Fibroblast of skin of back (primary cell): ENCODE measurements around the gene NEDD4L.
"Not testable (repeated sequence)": the region's sequence is repeated elsewhere in the genome, so short reads cannot be mapped to it uniquely, and the experiment has no call there.

Experiments
- DNase-seq: peaks from one replicate; pipeline ENCODE4 v3.0.0-alpha.2; 2013

Gene NEDD4L

GRCh38 chr18:58271770-58272169, 227.7 kb downstream of the NEDD4L start:
- DNase-seq, result no peak

DNA sequence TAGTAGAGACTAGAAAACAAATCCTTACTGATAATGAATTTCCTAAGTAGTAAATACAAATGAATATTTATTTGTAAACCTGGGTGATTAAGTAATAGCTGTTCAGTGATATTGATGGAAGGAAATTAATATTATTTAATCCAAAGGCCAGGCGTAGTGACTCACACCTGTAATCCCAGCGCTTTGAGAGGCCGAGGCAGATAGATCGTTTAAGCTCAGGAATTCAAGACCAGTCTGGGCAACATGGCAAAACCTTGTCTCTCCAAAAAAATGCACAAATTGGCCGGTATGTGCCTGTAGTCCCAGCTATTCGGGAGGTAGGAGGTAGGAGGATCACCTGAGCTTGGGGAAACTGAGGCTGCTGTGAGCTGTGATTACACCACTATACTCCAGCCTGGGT, 228.2 kb downstream of the NEDD4L start:
- no peak for DNase-seq

DNA sequence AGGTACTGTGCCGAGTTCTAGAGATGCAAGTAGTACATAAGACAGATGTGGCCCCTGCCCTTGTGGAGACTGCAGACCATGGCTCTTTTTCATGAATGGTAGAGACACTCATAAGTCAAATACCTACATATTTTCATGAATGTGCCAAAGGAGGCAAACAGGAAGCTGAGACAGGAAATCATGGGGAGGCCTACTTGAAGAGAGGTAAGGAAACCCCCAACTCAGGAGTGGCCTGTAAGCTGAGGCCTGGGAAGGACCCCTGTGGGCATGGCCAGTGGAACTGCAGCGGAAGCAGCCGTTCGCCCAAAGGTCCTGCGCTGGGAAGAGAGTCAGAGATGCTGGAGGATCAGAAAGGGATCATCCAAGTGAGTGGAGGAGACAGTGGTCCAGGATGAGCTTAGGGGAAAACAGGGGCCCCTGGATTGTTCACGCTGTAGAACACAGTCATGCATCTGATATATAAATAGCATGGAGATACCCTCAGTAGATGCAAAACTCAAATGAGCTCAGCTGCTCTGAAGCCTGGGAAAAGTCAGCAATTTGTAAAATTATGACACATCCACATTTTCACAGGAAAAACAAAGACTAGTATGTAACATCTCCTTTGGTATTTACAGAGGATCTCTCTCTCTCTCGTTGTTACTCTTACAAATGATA, 228.9 kb downstream of the NEDD4L start:
- DNase-seq, result peak; percentile 64

- DNase-seq, result no peak
Observed at GRCh38 chr18:58275176-58275575, 231.2 kb downstream of the NEDD4L start.

DNA sequence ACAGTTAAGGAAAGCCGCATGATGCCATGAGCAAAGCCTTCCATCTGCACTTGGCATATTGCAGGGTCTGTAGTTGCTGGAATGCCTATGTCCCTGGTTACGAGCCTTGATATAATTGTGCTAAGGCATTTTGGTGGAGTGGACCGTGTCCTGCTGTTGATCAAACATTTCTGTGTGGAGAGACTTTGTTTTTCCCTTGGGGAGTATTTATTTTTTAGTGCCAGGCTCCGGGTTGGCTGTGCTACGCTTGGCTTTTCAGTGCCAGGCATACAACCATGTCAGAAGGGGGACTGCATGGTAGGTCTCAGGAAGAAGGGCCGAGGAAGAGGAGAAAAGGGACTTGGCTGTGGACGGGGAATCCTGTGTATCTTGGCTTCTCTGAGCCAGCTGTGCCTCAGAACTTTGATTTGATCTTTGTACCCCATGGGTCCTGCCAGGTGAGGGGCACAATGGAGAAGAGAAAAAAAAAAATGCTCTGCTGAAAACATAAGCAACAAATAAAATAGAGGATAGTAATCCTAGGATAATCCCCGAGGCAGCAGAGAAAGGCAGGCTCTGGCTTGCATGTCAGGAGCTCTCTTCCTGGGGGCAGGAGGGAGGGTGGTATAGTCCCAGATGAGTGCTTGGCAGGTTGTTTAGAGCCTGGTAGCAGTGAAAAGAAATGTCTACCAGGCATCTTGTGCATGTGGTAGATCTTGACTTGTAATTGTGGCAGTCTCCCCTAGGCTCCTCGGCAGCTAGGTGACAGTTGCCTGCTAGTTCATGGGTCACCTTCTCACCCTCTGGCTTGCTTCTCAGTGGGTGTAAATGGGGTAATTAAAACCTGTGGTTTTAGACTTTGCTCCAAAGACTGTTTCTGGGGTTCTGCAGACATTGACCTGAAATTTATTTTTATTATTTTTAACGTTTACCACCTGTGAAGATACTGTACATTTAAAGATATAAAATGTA, 233.0 kb downstream of the NEDD4L start:
- no peak for DNase-seq

GRCh38 chr18:58279504-58280175, 235.6 kb downstream of the NEDD4L start:
- no peak for DNase-seq

DNA sequence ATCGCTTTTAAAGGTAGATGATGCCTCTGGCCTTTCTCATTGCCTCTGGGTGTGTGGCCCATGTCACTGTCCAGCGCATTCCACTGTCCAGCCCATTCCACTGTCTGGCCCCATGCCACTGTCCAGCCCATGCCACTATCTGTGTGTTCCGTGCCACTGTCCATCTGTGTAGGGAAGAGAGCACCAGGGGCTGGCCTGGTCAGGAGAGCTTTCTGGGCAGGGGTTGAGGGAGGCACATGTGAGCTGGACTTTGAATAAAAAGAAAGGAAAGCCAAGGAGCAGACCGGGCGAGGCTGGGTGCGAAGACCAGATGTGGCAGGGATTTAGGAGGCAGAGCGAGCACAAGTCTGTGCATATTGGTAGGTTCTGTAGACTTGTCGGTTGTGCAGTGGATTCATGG, 236.2 kb downstream of the NEDD4L start:
- no peak for DNase-seq

DNA sequence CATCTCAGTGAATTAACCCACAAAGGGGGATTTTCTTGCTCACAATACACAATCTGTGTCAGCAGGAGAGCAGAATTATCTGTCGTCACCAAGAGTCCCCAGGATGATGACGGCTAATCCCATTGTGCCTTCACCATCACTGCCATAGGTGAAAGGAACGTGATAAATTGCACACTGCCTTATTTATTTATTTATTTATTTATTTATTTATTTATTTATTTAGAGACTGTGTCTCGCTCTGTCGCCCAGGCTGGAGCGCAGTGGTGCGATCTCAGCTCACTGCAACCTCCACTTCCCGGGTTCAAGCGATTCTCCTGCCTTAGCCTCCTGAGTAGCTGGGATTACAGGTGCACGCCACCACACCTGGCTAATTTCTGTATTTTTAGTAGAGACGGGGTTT, 238.8 kb downstream of the NEDD4L start:
- not testable (repeated sequence) for DNase-seq

GRCh38 chr18:58284699-58285448, 240.8 kb downstream of the NEDD4L start:
- DNase-seq, result no peak

DNA sequence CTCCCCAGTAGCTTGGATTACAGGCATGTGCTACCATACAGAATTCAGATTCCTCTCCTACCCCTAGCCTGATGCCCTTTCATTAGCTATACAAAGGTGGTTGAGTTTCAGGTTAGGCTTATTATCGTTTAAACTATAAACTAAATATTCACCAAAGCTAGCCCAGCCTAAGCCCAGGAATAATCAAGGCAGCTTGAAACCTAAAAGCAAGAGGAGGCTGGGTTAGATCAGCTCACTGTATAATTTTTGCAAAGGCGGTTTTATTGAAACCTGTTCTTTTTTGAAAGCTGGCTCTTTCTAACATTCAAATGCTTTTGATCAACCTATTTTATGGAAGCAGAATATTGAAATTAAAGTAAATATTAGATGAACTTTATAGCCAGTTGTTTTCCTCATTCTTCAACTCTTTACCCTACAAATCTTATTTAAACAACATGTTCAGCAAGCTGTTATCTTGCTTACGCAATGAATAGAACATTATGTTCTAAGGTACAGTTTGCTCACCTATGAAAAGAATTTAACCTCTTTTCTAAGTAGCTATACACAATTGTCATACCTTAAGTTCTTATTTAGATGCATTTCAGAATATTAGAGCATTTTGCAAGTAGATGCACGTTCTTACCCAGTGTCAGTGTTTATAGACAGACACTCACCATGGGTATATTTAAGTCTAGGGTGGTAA, 241.6 kb downstream of the NEDD4L start:
- no peak for DNase-seq

- DNase-seq, result no peak
Observed at GRCh38 chr18:58286632-58287352, 242.8 kb downstream of the NEDD4L start.

DNA sequence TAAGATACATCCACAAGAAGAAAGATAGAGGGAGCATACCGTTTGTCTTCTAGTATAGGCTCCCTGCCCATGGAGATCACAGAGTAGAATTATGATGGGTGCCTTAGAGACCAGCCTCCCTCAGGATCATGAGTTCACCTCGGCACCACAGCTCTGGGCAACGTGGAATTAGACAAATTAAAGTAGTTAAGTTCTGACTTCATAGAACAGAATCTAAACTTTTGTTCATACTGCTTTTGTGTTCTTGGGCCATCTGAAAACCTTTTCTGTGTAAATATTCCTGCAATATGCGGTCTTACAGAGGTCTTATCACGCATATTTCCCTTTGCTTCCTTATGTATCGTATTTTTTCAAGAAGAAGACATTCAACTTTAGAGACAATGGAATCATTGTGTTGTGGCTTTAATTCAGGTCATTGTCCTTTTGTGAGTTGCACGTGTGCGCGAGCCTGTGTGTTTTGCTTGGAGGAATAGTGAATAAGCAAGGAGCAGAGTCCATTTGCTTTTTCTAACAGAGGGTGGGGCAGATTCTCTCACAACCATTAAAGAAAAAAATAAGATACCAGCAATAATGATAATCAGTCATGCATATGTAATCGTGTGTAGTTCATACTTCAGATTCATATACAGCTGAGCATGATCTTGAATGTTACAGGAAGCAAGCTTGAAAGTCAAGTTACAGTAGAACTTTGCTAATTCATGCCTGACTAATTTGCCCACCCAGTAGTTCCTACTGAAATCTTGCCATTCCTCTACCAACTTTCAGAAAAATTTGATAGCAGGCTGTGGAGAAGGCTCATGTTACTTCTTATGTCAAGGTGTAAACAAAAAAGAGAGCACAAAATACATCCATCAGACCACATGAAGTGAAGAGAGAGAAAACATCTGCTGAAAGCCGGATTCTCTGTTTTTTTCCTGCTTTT, 243.6 kb downstream of the NEDD4L start:
- DNase-seq, result no peak

- peak; percentile 43 for DNase-seq
Observed at GRCh38 chr18:58288921-58289797, 245.1 kb downstream of the NEDD4L start.

DNA sequence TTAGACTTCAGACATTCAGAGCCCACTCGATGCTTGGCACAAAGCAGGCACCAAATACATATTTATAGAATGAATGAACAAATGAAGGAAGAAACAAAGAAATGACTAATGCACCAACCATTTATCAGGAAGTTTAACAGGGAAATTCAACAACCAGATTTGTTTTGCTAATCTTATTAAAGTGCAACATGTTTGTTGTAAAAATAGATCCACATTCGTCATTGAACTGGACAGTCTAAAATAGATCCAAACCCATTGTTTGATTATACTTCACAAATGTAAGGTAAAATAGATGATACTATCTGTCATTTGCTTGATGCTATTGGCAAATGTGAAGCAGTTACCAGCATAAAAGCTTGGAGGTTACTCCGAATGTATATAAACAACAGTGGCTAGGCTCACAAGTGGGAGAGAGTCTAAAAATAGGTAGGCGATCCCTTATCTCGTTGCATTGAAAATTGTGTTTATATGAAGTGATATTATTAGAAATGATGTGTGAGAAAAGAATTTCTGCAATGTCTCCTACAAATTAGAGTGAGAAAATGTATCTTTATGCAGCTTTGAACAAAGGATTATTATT, 246.2 kb downstream of the NEDD4L start:
- peak; percentile 71 for DNase-seq

DNA sequence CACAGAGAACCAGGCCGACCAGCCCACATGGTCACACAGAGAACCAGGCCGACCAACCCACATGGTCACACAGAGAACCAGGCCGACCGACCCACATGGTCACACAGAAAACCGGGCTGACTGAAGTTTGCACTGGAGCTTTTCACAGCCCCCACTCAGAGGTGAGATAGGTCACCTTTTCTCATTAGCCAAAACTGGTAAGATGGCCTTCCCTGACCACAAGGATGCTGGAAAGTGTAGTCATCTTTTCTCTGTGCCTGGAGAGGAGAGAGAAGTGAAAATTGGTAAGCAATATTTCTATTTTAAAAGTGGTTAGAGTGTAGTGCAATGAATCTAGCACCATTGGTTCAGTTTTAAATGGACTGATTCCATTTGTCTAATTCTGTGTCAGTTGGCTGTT, 247.1 kb downstream of the NEDD4L start:
- no peak for DNase-seq

DNA sequence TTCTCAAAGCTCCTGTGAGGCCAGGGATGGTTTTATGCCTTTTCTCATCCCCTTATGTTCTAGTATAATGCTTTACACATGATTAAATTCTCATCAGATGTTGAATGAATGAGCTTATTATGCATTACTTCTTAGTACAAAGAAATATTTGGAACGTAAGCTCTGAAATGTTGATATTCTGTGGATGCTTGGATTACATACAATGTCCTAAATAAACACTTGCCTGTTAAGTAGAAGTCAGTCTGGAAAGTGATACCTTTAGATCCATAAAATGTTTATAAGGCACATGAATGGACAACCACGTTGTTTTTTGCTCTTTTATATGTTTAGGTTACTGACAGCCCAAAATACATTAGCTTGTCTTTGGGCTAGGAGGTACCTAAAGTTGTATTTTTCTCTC, 248.6 kb downstream of the NEDD4L start:
- no peak for DNase-seq

DNA sequence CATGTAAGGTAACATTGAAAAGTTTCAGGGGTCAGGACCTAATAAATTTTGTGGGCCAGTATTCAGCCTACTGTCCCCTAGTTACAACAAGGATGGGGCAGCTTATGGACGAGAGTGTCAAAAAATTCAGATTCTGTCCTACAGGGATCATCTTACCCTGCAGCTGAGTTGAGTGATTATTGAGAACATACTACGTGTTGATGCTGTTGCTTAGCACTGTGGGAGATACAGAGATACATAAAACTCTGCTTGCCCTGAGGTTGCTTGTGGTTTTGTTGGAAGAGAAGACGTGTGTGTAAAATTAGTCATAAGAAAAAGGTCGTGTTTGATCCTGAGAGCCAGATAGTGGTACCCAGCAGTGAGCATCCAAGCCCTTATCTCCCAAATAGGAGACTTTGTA, 253.2 kb downstream of the NEDD4L start:
- DNase-seq, result peak; percentile 23

GRCh38 chr18:58298251-58299134, 254.5 kb downstream of the NEDD4L start:
- peak; percentile 42 for DNase-seq
